H7 (cell line): ENCODE results near the gene ARFIP1. TPM values are rescaled to one million over a fixed set of nuclear protein-coding genes. Genes with fewer than 3 reads are reported as not detected.
A peak's percentile ranks its signal among the peaks of the same experiment; 100 is the strongest.

Experiments used
- DNase-seq: peaks from one replicate; pipeline ENCODE4 v3.0.0; 2012
- H3K27me3 ChIP-seq: 2 replicates; pipeline ENCODE4 v1.6.0; 2011; ENCODE audit warnings: mild to moderate bottlenecking, low read length; ENCODE audit not compliant: control insufficient read depth, insufficient read depth
- H3K36me3 ChIP-seq: replicated peaks from 2 replicates; pipeline ENCODE4 v1.5.1; 2011; ENCODE audit warnings: low read length; ENCODE audit not compliant: control insufficient read depth, insufficient read depth
- H3K4me3 ChIP-seq: 2 replicates; pipeline ENCODE4 v1.5.1; 2011; ENCODE audit warnings: low read depth, mild to moderate bottlenecking, control low read depth, low read length, moderate library complexity; ENCODE audit not compliant: insufficient read depth
- total RNA-seq: library from RNA; depleted of rRNA; stranded (reverse); fragments of >200 nt; shearing (Covaris generic); gene quantifications from 2 replicates; pipeline ENCODE4 v1.2.3, GENCODE V29; 2014

The ARFIP1 gene
- total RNA-seq, 1 experiment from 2014 or later, result 30.5 TPM

- no peaks in the 10 kb centered on the region for H3K27me3 ChIP-seq
- no peaks in the 10 kb centered on the region for H3K36me3 ChIP-seq
- H3K4me3 ChIP-seq, result no peak overlapping the region
- DNase-seq, result no peak
Observed at GRCh38 chr4:152919826-152920225, 140.1 kb downstream of the ARFIP1 start.

- DNase-seq, result no peak
- H3K27me3 ChIP-seq, result no peaks in the 10 kb centered on the region
- H3K36me3 ChIP-seq, result no peaks in the 10 kb centered on the region
- no peak overlapping the region for H3K4me3 ChIP-seq
Observed at GRCh38 chr4:152920768-152921167, 141.0 kb downstream of the ARFIP1 start.

GRCh38 chr4:152921284-152921683 lies 141.5 kb downstream of the ARFIP1 start:
- no peak for DNase-seq
- Histone ChIP-seq H3K27me3 (no peaks in the 10 kb centered on the region), H3K4me3 (no peak overlapping the region), H3K36me3 (no peaks in the 10 kb centered on the region)

GRCh38 chr4:152925851-152926250 lies 146.1 kb downstream of the ARFIP1 start:
- Histone ChIP-seq H3K36me3 (no peaks in the 10 kb centered on the region), H3K27me3 (no peaks in the 10 kb centered on the region), H3K4me3 (no peak overlapping the region)
- DNase-seq, result no peak

- H3K4me3 ChIP-seq, result no peak overlapping the region
- H3K36me3 ChIP-seq, result no peaks in the 10 kb centered on the region
- no peak for DNase-seq
- no peaks in the 10 kb centered on the region for H3K27me3 ChIP-seq
Observed at GRCh38 chr4:152926959-152927358, 147.2 kb downstream of the ARFIP1 start.

GRCh38 chr4:152927737-152928136 lies 148.0 kb downstream of the ARFIP1 start:
- Histone ChIP-seq H3K36me3 (no peaks in the 10 kb centered on the region), H3K4me3 (no peak overlapping the region), H3K27me3 (no peaks in the 10 kb centered on the region)
- no peak for DNase-seq

GRCh38 chr4:152928286-152928685 lies 148.5 kb downstream of the ARFIP1 start:
- Histone ChIP-seq H3K36me3 (no peaks in the 10 kb centered on the region), H3K4me3 (no peak overlapping the region), H3K27me3 (no peaks in the 10 kb centered on the region)
- DNase-seq, result no peak

- Histone ChIP-seq H3K4me3 (no peak overlapping the region), H3K27me3 (no peaks in the 10 kb centered on the region), H3K36me3 (no peaks in the 10 kb centered on the region)
- peak; percentile 34 for DNase-seq
Observed at GRCh38 chr4:152929888-152930287, 150.1 kb downstream of the ARFIP1 start.

- Histone ChIP-seq H3K27me3 (peaks cover 12% of the 10 kb centered on the region), H3K36me3 (no peaks in the 10 kb centered on the region), H3K4me3 (peak overlapping the region; percentile 96)
- DNase-seq, result peak; percentile 74
Observed at GRCh38 chr4:152935143-152935542, 155.4 kb downstream of the ARFIP1 start.

- Histone ChIP-seq H3K36me3 (no peaks in the 10 kb centered on the region), H3K27me3 (peaks cover 12% of the 10 kb centered on the region), H3K4me3 (peak within 1 kb of the TSS; percentile 96)
- DNase-seq, result peak; percentile 96
Observed at GRCh38 chr4:152935631-152936445, 156.1 kb downstream of the ARFIP1 start, which contains the start of gene FHDC1. FHDC1 (plus strand) TSS chr4:152936323; CDS start chr4:152943058, 6,735 bp downstream.

- peak; percentile 92 for DNase-seq
- no peaks in the 10 kb centered on the region for H3K36me3 ChIP-seq
- H3K4me3 ChIP-seq, result peak overlapping the region; percentile 96
- peaks cover 12% of the 10 kb centered on the region for H3K27me3 ChIP-seq
Observed at GRCh38 chr4:152936446-152937335, 156.9 kb downstream of the ARFIP1 start.

- peak; percentile 69 for DNase-seq
- peaks cover 1% of the 10 kb centered on the region for H3K36me3 ChIP-seq
- H3K4me3 ChIP-seq, result peak overlapping the region; percentile 96
- peaks cover 12% of the 10 kb centered on the region for H3K27me3 ChIP-seq
Observed at GRCh38 chr4:152937336-152938236, 157.8 kb downstream of the ARFIP1 start.

- Histone ChIP-seq H3K4me3 (peak overlapping the region; percentile 96), H3K36me3 (peaks cover 4% of the 10 kb centered on the region), H3K27me3 (peaks cover 12% of the 10 kb centered on the region)
- DNase-seq, result peak; percentile 4
Observed at GRCh38 chr4:152938237-152938947, 158.6 kb downstream of the ARFIP1 start.
